ENCODE measurements around the gene GLRX5.

GRCh38 chr14:95549656-95550585 lies 15.1 kb downstream of the GLRX5 start:
- TF ChIP-seq ZNF274 (IDR thresholded peaks at IDR 0.05; ENCODE audit: low read depth, low read length), result no peak
- no peak for TF ChIP-seq YY1 (IDR thresholded peaks at IDR 0.05; ENCODE audit: insufficient read depth, insufficient read length)
